GM21381 (cell line): Measurements from ENCODE around the gene MPRIP.

Source experiments
- ATAC-seq: cut with Tn5 transposase; IDR thresholded peaks from one replicate; pipeline ENCODE4 v1.9.1; 2021; ENCODE audit warnings: mild to moderate bottlenecking, moderate library complexity; ENCODE audit not compliant: unreplicated experiment

MPRIP gene

DNA sequence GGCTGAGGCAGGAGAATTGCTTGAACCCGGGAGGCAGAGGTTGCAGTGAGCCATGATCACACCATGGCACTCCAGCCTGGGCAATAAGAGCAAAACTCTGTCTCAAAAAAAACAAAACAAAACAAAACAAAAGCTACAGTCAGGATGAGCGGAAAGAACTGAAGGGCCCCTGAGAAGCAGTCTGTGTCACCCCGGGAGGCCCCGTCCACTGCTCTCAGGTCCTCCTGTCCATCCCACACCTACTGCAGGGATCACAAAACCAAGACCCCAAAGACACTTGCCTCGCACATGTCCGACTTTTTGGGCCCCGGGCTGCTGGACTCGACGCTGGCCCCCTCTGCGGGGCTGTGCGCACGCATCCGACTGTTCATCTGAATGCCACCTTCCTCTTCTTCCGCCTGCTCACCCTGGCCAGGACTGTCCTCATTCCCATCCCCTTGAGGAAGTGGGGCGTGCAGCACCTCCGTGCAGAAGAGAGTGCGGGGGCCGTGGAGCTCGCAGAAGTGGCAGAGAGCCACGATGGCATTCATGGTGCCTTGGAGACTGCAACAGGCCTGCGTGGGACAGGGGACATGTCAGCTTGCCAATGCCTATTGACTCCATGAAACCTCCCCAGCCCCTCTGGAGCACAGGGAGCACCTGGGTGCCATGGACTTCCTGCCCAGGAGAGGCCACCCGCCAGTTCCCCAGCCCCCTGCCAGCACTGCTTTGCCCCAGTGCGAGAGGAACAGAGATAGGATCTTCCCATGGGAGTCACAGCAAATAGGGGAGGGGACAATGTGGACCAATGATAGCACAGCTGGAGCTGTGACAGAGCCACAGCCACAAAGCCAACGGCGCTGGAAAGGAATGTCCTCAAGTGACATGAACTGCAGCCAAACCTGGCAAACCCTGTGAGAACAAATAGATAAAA lies 185.6 kb downstream of the MPRIP start:
- ATAC-seq, result no peak

DNA sequence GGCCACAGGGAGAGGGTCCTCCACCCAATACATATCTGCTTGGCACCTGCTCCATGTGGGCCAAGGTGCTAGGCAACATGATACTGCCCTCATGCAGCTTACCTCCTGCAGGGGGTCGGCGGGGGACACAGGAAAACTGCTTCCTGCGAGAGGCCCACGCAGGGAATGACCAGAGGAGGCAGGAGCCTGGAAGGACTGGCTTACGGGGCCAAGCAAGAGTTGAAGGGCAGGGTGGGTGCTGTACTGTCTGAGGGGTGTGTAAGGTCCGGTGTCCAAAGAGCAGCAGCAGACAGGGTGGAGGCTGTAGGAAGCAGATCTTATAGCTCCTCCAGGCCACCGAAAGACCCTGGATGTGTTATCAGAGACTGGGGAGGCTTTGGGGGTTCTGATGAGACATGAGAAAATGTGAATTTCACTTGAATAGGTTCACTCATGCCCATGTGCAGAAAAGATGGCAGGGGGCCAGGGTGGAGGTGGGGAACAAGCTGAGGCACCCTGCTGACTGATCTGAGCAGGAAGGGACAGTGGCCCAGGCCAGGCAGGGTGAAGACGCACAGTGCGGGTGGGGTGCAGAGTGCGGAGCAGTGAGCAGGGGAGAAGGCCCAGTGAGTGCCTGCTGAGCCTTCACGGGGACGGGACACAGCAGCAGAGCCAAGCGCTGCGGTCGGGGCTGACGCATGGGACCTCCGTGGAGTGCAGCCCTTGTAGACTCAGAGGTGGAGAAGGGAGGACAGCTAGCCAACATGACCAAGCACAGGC lies 186.4 kb downstream of the MPRIP start:
- no peak for ATAC-seq

DNA sequence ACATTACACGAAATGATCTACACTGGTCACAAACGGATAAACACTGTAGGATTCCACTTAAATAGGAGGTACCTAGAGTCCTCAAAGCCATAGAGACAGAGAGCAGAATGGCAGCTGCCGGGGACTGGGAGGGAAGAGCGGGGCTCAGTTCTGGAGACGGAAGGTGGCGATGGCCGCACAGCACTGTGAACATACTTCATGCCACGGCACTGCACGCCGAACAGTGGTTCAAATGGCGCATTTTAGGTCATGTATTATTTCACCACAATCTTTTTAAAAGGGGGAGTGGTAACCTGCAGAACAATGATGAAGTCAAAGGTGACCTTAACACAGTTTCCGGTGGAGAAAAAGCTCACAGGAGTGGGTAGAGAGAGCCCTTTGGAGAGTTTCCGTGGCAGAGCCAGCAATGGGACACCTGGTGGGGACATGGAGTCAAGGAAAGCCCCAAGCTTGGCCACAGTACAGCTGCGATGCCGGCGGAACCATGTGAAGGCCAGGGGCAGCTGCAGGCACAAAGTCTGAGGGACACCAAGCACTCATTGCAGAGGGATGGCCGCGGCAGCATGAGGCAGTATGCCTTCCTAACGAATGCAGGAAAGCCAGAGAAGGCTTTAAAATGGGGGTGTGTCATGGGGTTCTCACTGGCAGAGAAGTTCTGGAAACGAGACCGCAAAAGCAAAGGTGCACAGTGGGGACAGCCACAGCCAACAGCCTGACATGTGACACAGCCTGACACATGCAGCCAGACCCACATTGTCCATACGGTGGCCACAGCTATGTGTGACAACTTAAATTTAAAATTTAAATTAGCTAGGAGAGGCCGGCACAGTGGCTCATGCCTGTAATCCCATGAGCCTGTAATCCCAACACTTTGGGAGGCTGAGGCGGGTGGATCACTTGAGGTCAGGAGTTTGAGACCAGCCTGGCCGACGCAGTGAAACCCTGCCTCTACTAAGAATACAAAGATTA lies 187.4 kb downstream of the MPRIP start:
- no peak for ATAC-seq

DNA sequence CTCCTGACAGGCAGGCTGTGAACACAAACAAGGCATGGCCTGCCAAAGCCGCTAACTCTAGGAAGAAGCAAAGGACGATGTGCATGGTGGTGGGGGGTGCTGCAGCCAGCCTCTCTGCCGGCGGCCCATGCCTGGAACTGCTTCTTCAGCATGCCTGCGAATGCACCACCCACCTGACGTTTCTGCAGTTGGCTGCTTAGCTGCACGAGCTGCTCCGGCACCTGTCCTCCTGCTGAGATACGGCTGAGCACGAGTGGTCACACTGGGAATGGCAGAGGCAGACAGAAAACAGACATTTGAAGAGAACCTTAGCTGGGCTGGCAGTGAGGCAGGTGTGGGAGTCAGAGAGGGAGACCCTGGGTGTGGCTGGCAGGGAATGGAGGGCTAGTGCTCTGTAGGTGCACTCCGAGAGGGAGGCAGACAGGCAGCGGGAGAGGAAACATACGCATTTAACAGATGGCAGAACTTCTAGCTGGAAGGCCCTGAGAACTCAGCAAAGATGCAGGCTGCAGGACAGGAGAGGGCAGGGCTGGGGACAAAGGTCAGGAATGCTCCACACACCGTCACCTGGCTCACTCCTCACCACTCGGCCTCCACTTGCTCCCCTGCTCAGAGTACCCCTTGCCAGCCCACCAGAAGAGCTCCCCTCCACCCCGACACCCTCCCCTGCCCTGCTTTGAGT lies 189.5 kb downstream of the MPRIP start:
- ATAC-seq, result no peak

DNA sequence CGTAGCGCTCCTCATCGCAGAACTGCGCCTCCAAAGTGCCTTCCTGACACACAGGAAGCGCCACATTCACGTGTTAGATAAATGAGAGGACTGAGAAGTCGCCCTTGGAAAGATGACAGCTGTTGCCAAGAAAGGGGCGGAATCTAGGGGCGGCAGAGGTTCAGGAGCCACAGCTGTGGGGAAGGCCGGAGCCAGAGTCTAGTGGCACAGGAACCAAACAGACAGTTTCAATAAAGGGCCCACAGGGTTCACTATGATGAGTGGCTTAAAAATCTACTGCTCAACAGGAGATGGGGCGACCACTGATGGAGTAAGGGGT lies 190.0 kb downstream of the MPRIP start:
- ATAC-seq, result no peak

DNA sequence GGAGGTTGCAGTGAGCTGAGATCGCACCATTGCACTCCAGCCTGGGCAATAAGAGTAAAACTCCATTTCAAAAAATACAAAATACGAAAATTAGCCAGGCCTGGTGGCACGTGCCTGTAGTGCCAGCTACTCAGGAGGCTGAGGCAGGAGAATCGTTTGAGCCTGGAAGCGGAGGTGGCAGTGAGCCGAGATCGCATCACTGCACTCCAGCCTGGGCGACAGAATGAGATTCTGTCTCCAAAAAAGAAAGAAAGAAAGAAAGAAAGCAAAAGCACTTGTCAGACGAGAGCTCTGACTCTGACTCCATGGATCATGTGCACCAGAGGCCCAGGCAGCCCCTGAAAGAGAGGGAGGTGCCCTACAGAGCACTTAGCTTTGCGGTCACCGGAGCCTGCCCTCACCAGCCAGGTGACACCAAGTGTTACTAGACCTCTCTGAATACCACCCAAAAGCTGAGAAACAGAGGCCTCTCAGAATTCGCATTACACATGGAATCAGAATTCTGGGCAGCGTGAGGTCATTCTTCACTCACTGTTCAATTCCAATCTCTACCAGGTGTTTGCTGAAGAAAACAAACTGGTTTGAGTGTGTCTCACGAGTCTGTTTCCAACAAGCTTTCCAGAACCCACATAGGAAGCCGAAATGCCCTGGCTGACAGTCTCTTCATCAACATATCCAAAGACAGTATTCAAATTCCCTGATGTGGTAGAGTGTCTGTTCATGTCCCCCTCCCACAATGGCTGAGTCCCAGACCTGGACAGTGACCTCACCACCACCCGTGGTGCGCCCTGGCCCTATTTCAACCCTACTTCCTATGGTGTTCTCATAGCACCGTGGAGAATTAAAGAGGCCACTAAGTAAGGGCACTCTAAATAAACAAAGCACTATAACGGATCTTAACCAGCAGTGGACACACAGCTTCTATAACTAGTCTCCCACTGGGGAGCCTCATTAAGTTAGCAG lies 193.2 kb downstream of the MPRIP start:
- ATAC-seq, result no peak

DNA sequence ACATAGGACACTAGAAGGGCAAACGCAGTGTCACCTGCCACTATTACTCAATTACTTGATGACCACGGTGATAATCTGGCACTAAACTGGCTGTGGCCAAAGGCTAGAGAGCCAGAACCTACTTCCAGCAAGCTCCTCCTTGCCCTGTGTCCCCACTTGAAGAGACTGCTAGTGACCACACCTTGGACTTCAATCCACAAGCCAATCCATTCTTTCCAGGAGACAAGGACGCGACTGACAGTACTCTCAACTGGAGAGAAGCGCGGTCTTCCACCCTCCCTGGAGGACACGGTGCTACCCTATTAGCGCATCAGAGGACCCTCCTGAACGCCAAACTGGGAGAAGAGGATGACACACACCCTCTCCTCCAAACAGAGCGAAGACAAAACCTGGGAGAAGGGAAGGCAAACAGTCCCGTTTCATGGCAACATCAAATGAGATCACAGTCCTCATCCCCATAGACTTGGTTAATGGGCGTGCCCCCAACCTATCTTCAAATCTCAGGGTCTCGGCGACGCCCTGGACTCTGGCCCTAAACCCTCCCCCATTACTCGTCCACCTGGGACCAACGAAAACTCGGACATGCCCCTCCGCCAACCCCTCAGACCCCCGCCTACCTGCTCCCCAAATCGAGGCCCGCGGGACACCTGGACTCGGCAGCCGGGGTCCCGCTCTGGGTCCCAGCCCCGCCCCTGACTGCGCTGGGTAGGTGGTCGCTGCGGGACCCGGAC lies 194.2 kb downstream of the MPRIP start:
- peak; percentile 22 for ATAC-seq

DNA sequence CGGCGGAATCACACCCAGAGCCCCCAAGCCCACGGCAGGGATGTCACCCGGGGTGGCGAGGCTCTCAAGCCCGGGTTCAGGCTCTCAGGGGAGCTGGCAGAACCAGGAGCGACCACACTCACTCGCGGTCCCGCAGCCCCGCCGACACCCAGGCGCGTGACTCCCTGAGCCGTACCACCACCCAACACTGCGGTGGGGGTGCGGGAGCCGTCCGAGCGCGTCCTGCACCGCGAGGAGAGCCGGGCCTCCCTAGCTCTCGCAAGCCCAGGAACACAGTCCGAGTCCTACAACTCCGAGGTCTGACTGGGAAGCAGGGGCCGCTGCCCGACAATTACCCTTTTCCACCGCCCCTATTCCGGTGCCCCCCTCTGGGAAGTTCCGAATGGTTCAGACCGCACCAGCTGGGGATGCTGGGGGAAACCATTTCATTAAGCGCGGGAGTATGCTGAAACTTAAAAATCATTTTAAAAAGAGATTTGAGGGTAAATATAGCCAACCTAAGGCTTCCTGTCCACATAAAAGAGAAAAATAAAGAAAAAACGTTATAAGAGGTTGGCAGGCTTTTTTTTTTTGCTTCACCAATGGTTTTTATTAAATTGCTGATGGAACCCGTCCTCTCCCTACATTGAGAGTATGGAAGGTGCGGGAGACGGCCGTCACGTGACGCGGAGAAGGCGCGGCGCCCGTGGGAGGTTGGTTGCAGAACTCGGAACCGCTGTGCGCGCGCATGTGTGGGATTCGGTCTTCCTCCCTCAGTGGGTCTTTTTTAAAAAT lies 195.0 kb downstream of the MPRIP start, which contains the start of gene FLCN:
Gene FLCN, minus strand, starts transcription at position 143 of the 774 bp plus-strand sequence. CDS start 9,031 bp downstream, outside the sequence.
- peak; percentile 78 for ATAC-seq

DNA sequence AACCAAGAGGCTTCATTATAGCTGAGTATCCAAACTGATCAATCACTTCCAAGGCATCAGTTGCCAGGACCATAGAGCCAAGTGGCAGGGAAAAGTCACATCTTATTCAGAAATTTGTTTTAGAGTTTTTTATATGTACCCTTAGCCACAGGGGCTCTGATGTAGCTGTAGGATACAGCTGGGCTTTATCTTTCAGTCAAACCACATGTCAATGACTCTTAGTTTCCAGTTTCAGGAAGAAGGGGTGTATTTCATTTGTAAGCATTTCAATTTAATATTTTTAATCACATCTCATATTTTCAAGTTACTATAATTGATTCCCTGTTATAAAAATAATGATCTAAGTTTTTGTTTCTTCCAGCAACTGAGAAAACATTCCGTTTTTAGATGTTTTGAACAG lies 197.6 kb downstream of the MPRIP start:
- ATAC-seq, result no peak

DNA sequence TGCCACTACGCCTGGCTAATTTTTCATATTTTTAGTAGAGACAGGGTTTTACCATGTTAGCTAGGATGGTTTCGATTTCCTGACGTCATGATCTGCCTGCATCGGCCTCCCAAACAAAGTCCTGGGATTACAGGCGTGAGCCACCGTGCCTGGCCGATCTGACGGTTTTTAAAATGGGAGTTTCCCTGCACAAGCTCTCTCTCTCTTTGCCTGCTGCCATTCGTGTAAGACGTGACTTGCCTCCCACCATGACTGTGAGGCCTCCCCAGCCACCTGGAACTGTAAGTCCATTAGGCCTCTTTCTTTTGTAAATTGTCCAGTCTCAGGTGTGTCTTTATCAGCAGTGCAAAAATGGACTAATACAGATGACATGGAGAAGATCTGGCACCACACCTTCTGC lies 199.4 kb downstream of the MPRIP start:
- no peak for ATAC-seq

DNA sequence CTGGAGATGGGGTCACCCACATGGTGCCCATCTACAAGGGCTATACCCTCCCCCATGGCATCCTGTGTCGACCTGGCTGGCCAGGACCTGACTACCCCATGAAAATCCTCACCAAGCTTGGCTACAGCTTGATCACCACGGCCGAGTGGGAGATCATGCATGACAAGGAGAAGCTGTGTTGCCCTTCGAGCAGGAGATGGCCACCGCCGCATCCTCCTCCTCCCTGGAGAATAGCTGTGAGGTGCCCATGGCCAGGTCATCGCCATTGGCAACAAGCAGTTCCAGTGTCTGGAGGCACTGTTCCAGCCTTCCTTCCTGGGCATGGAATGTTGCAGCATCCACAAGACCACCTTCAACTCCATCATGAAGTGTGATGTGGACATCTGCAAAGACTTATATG lies 200.0 kb downstream of the MPRIP start:
- ATAC-seq, result no peak
